ENCODE results near the gene SPTBN1. TPM values are rescaled to one million over a fixed set of nuclear protein-coding genes. Genes with fewer than 3 reads are reported as not detected.

SPTBN1 gene
- polyA plus RNA-seq, 1 experiment, result 56.6 TPM

DNA sequence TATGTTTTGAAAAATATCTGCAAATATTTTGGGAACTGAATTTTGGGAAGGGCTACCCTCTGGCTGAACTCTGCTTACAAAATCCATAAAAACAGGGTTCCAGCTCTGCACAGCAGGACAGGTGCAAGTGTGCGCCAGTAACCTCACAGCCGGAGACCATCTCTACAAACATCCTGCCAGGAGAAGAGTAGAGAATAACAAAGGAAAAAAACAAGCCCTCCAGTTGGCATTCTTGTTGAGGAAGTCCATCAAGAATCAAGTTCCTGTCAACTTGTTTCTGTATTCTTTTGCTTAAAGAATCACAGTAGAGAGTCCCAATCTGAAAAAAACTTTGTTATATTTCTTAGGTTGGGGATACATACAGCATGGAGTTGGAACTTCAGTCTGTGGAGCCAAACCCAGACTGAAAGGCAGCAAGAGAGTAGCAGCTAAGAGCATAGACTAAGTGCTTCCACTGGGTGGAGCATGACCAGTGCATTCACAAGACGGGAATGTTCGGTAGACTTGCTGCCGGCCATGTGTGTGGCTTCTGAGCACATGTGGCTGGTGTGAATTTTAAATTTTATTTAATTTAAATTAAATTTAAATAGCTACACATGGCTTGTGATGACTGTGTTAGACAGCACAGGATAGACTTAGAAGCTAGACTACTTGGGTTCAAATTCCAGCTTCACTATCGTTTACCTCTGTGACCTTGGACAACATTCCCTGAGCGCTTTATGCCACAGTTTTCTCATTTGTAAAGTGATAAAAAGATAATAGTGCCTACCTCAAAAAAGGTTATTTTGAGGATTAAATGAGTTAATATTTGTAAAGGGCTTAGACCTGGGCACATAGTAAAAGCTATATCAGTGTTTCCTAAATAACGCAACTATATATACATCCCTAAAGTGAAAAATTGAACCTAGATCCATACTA lies 41.9 kb downstream of the SPTBN1 start:
- TF ChIP-seq, protein P1, sequence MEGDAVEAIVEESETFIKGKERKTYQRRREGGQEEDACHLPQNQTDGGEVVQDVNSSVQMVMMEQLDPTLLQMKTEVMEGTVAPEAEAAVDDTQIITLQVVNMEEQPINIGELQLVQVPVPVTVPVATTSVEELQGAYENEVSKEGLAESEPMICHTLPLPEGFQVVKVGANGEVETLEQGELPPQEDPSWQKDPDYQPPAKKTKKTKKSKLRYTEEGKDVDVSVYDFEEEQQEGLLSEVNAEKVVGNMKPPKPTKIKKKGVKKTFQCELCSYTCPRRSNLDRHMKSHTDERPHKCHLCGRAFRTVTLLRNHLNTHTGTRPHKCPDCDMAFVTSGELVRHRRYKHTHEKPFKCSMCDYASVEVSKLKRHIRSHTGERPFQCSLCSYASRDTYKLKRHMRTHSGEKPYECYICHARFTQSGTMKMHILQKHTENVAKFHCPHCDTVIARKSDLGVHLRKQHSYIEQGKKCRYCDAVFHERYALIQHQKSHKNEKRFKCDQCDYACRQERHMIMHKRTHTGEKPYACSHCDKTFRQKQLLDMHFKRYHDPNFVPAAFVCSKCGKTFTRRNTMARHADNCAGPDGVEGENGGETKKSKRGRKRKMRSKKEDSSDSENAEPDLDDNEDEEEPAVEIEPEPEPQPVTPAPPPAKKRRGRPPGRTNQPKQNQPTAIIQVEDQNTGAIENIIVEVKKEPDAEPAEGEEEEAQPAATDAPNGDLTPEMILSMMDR (IDR thresholded peaks at IDR 0.05; ENCODE audit: low read depth, low read length), result peak; percentile 38
- no peak for DNase-seq (ENCODE audit: low read depth, low spot score)
- ChIA-PET POLR2A (no interaction called here), CTCF (interaction anchor here (0.6 to 1.5 kb wide), 5 partner anchors 9 to 208 kb away, joined by 3 to 6 read pairs (median 3); no protein-coding TSS in a partner anchor)
- H3K27ac ChIP-seq (ENCODE audit: low read depth, low read length), result no peak overlapping the region
- no peaks in the 10 kb centered on the region for H3K27me3 ChIP-seq (ENCODE audit: control insufficient read depth, insufficient read depth, low read length)
- no peak overlapping the region for H3K4me3 ChIP-seq (ENCODE audit: low read depth, low read length)
- no peaks in the 10 kb centered on the region for H3K9me3 ChIP-seq (ENCODE audit: control insufficient read depth, insufficient read depth, low read length)

DNA sequence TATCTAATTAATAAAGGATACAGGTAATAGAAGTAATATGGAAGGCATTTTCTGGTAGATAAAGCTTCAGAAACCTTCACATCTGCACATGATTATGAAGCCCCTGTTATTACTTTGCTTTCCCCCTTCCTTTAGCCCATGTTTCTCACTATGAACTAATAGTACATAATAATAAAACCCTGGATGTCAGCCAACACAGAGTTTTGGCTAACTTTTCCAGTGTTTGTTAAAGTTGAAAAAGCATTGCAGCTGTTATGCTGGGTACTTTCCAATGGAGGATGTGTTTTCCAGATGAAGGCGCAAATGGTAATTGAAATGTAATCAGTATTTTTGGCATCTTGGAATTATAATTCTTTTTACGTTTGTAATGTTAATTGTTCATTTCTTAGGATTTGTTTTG lies 43.5 kb downstream of the SPTBN1 start:
- TF ChIP-seq, protein P1 (IDR thresholded peaks at IDR 0.05; ENCODE audit: low read depth, low read length), result no peak
- H3K27ac ChIP-seq (ENCODE audit: low read depth, low read length), result no peak overlapping the region
- H3K9me3 ChIP-seq (ENCODE audit: control insufficient read depth, insufficient read depth, low read length), result no peaks in the 10 kb centered on the region
- ChIA-PET CTCF (no interaction called here), POLR2A (no interaction called here)
- no peaks in the 10 kb centered on the region for H3K27me3 ChIP-seq (ENCODE audit: control insufficient read depth, insufficient read depth, low read length)
- no peak overlapping the region for H3K4me3 ChIP-seq (ENCODE audit: low read depth, low read length)
- DNase-seq (ENCODE audit: low read depth, low spot score), result no peak

DNA sequence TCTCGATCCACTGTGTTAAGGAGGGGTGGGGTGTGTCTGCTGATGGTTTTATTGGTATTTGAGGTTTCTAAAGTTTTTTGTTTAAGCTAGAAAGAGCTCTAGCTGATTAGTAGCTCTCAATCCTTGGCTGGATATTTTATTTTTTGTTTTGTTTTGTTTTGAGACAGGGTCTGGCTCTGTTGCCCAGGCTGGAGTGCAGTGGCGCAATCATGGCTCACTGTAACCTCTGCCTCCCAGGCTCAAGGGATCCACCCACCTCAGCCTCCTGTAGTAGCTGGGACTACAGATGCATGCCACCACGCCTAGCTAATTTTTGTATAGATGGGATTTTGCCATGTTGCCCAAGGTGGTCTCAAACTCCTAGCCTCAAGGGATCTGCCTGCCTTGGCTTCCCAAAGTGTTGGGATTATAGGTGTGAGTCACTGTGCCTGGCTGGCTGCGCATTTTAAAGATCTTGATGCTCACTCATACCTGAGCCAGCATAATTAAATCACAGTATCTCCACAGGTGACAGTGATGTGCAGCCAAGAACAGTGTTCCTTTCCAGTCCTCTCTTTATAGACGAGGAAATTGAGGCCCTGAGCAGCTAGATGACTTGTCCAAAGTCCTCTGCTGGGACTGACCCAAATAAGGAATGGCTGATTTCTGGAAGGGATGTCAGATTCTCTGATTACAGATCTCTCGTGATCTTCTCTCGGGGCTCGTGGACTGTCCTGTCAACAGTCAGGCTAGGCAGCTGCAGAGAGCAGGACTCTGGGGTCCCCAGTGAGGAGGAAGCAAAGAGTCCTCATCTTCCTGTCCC lies 44.5 kb downstream of the SPTBN1 start:
- Histone ChIP-seq H3K27ac (ENCODE audit: low read depth, low read length) (no peak overlapping the region), H3K4me3 (ENCODE audit: low read depth, low read length) (no peak overlapping the region), H3K27me3 (ENCODE audit: control insufficient read depth, insufficient read depth, low read length) (no peaks in the 10 kb centered on the region), H3K9me3 (ENCODE audit: control insufficient read depth, insufficient read depth, low read length) (no peaks in the 10 kb centered on the region)
- no peak for DNase-seq (ENCODE audit: low read depth, low spot score)
- CTCF ChIA-PET, result no interaction called here
- TF ChIP-seq, protein P1 (IDR thresholded peaks at IDR 0.05; ENCODE audit: low read depth, low read length), result no peak
- POLR2A ChIA-PET, result no interaction called here

DNA sequence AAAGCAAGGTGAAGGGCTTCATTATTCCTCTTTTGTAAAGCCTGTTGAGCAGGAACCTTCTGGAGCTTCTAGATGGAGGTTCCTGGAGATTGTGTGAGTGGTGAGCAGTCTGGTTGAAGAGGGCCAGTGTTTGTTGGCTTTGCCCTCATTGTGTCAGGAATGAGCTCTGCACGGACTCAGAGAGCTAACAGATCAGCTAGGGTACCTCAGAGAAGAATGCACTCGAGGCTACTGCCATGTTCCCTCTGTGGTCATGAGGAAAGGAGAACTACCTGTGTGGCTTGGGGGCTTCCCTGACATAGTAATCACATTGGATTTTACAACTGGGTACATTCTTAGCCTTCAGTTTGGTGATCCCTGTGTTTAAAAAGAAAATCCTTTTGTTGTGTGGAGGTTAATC lies 46.6 kb downstream of the SPTBN1 start:
- Histone ChIP-seq H3K27ac (ENCODE audit: low read depth, low read length) (no peak overlapping the region), H3K4me3 (ENCODE audit: low read depth, low read length) (no peak overlapping the region), H3K27me3 (ENCODE audit: control insufficient read depth, insufficient read depth, low read length) (no peaks in the 10 kb centered on the region), H3K9me3 (ENCODE audit: control insufficient read depth, insufficient read depth, low read length) (no peaks in the 10 kb centered on the region)
- DNase-seq (ENCODE audit: low read depth, low spot score), result no peak
- TF ChIP-seq, protein P1 (IDR thresholded peaks at IDR 0.05; ENCODE audit: low read depth, low read length), result no peak
- ChIA-PET CTCF (interaction anchor here (0.6 to 1.4 kb wide), 5 partner anchors 10 to 396 kb away, joined by 3 to 7 read pairs (median 4); no protein-coding TSS in a partner anchor), POLR2A (no interaction called here)
